Measurements from ENCODE around the gene FZR1. TPM values are rescaled to one million over a fixed set of nuclear protein-coding genes. Genes with fewer than 3 reads are reported as not detected.
A peak's percentile ranks its signal among the peaks of the same experiment; 100 is the strongest.

The FZR1 gene
- polyA plus RNA-seq, 1 donor from 2014 or later, result 19.2 TPM

DNA sequence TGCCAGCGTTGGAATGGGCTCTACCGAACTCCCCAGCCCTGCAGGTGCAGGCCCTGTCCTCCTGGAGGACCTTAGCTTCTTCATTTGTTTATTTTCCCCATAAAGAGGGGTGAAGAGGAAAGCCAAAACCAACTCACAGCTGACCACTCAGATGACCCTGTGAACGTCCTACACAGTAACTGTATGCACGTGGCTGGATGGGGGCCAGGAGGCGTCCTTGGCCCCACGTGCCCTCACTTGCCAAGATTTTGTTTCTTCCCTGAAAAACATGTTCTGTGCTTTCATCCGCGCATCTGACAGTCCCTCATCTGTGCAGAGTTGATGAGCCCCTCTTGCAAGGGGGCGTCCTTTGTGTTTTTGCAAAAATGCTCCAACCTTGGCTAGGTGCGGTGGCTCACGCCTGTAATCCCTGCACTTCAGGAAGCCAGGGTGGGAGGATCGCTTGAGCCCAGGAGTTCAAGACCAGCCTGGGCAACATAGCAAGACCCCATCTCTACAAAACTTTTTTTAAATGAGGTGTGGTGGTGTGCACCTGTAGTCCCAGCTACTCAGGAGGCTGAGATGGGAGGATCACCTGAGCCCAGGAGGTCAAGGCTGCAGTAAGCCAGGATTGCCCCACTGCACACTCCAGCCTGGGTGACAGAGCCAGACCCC, 27.6 kb downstream of the FZR1 start:
- H3K27ac Mint-ChIP-seq, result peak overlapping the region in 1 of 3 donors; percentile 48
- H3K36me3 Mint-ChIP-seq, result no peaks in the 10 kb centered on the region
- no peaks in the 10 kb centered on the region for H3K9me3 Mint-ChIP-seq
- H3K4me1 Mint-ChIP-seq, result no peaks in the 10 kb centered on the region
- no peaks in the 10 kb centered on the region for H3K27me3 Mint-ChIP-seq
- no peak overlapping the region for H3K4me3 Mint-ChIP-seq

DNA sequence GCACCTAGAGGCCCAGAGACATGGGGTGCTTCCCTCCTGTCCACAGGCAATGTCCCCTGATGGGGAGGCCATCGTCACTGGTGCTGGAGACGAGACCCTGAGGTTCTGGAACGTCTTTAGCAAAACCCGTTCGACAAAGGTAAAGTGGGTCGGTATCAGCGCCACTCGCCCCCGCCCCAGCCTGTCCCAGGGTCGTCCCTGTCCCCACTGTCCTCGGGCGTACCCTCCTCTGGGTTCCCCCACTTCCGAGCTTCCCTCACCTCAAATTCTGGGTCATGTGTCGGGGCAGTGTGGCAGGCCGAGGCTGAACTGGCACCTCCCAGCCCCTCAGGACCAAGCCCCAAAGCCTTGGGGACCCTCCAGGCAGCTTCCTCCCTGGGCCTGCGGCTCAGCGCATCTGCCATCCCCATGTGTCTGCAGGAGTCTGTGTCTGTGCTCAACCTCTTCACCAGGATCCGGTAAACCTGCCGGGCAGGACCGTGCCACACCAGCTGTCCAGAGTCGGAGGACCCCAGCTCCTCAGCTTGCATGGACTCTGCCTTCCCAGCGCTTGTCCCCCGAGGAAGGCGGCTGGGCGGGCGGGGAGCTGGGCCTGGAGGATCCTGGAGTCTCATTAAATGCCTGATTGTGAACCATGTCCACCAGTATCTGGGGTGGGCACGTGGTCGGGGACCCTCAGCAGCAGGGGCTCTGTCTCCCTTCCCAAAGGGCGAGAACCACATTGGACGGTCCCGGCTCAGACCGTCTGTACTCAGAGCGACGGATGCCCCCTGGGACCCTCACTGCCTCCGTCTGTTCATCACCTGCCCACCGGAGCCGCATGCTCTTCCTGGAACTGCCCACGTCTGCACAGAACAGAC, 28.5 kb downstream of the FZR1 start:
- Mint-ChIP-seq H3K36me3 (peaks cover 1% of the 10 kb centered on the region), H3K27ac (no peak overlapping the region), H3K9me3 (no peaks in the 10 kb centered on the region), H3K4me3 (no peak overlapping the region), H3K27me3 (no peaks in the 10 kb centered on the region), H3K4me1 (no peaks in the 10 kb centered on the region)

GRCh38 chr19:3535235-3535535, 29.1 kb downstream of the FZR1 start:
- no peak overlapping the region for H3K27ac Mint-ChIP-seq
- H3K9me3 Mint-ChIP-seq, result no peaks in the 10 kb centered on the region
- H3K27me3 Mint-ChIP-seq, result no peaks in the 10 kb centered on the region
- H3K4me1 Mint-ChIP-seq, result no peaks in the 10 kb centered on the region
- H3K4me3 Mint-ChIP-seq, result no peak overlapping the region
- peaks cover 2% of the 10 kb centered on the region for H3K36me3 Mint-ChIP-seq

GRCh38 chr19:3535563-3535965, 29.5 kb downstream of the FZR1 start:
- H3K27ac Mint-ChIP-seq, result no peak overlapping the region
- no peaks in the 10 kb centered on the region for H3K4me1 Mint-ChIP-seq
- H3K27me3 Mint-ChIP-seq, result no peaks in the 10 kb centered on the region
- peaks cover 2% of the 10 kb centered on the region for H3K36me3 Mint-ChIP-seq
- H3K4me3 Mint-ChIP-seq, result no peak overlapping the region
- H3K9me3 Mint-ChIP-seq, result no peaks in the 10 kb centered on the region

DNA sequence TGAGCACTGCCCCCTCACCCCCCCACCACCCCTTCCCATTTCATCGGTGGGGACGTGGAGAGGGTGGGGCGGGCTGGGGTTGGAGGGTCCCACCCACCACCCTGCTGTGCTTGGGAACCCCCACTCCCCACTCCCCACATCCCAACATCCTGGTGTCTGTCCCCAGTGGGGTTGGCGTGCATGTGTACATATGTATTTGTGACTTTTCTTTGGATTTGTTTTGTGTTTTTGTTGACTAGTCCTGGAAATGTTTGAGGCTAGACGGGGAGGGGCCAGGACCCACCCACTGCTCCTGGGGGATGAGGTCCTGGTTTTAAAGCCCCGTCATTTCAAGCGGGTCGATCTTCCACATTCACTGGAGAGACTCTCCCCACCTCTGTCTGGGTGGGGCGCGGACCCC, 29.9 kb downstream of the FZR1 start:
- Mint-ChIP-seq H3K36me3 (peaks cover 2% of the 10 kb centered on the region), H3K9me3 (no peaks in the 10 kb centered on the region), H3K27me3 (no peaks in the 10 kb centered on the region), H3K4me1 (no peaks in the 10 kb centered on the region), H3K27ac (peak overlapping the region in 1 of 3 donors; percentile 12), H3K4me3 (no peak overlapping the region)

DNA sequence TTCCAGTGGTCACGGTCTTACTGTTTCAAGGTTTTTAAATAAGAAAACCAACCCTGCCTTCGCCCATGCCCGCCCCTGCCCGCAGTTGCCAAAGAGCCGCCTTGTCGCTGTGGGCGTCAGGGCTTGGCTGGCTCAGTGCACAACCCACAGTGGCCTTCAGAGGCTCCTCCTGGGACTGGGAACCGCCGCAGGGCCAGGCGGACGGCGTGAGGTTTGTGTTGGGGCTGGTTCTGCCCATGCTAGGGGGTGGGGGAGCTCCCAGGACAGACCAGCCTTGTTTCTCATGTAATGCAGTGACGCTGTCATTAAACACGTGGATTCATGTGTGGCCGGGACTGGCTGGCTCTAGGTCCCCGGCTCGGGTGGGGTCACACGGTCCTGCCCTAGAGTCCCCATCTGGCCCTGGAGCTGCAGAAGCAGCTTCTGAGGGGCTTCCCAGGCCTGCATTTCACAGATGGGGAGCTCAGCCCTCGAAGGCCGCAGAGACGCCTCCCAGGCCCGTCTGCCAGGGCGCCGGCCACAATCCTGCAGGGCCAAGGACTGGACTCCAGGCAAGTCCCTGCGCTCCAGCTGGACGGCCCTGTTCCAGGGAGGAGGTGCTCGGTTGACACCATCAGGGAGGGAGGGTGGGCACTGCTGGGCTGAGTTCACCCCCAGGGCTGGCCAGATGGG, 30.5 kb downstream of the FZR1 start:
- H3K27ac Mint-ChIP-seq, result peak overlapping the region in 1 of 3 donors; percentile 12
- no peaks in the 10 kb centered on the region for H3K9me3 Mint-ChIP-seq
- H3K4me1 Mint-ChIP-seq, result no peaks in the 10 kb centered on the region
- H3K4me3 Mint-ChIP-seq, result no peak overlapping the region
- H3K36me3 Mint-ChIP-seq, result peaks cover 2% of the 10 kb centered on the region
- no peaks in the 10 kb centered on the region for H3K27me3 Mint-ChIP-seq

DNA sequence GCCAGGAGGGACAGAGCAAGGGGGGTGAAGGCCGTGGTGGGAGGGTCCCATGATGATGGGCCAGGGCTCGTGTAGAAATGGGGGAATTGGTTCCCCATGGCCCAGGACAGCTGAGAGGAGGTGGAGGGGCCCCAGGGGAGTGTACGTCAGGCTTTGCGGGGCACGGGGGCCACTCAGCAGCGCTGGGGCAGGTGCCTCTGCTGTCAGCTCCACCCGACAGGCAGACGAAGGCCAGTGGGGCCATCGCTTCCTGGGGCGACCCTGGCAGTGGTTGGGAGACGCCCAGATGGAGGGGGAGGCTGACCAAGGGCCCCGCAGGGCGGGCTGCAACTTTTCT, 31.0 kb downstream of the FZR1 start:
- no peaks in the 10 kb centered on the region for H3K4me1 Mint-ChIP-seq
- no peaks in the 10 kb centered on the region for H3K9me3 Mint-ChIP-seq
- no peak overlapping the region for H3K27ac Mint-ChIP-seq
- H3K27me3 Mint-ChIP-seq, result no peaks in the 10 kb centered on the region
- peak overlapping the region in 2 of 4 donors; percentile 35 to 65 for H3K4me3 Mint-ChIP-seq
- peaks cover 2% of the 10 kb centered on the region for H3K36me3 Mint-ChIP-seq

- peak overlapping the region in 2 of 4 donors; percentile 35 to 65 for H3K4me3 Mint-ChIP-seq
- peaks cover 2% of the 10 kb centered on the region for H3K36me3 Mint-ChIP-seq
- no peaks in the 10 kb centered on the region for H3K9me3 Mint-ChIP-seq
- H3K27ac Mint-ChIP-seq, result peak overlapping the region in 1 of 3 donors; percentile 63
- H3K4me1 Mint-ChIP-seq, result no peaks in the 10 kb centered on the region
- H3K27me3 Mint-ChIP-seq, result no peaks in the 10 kb centered on the region
Observed at GRCh38 chr19:3537438-3538240, 31.5 kb downstream of the FZR1 start.

DNA sequence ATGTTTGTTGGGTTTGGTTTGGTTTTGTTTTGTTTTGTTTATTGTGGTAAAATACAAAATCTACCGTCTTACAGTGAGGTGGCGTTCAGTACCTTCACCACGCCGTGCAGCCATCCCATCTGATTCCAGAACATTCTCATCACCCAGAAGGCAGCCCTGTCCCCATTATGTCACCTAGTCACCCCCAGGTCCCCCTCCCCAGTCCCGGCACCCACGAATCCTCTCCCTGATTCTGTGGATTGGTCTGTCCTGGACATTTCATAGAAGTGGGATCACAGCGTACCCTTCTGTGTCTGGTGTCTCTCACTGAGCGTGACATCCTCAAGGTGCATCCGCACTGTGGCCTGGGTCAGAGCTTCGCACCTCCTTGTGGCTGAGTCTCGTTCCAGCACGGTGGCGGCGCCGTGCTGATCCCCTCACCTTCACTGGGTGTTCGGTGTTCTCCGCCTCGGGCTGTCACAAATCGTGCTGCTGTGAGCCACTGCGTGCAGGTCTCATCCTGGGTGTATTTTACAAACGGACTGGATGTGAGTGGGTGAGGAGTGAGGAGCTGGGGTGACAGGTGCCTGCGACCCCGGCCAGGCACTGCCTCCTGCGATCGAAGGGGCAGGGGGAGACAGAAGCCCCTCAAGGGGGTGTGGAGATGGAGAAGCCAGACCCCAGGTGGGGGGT, 32.3 kb downstream of the FZR1 start:
- Mint-ChIP-seq H3K36me3 (peaks cover 2% of the 10 kb centered on the region), H3K4me3 (no peak overlapping the region), H3K9me3 (no peaks in the 10 kb centered on the region), H3K27ac (no peak overlapping the region), H3K27me3 (no peaks in the 10 kb centered on the region), H3K4me1 (no peaks in the 10 kb centered on the region)

GRCh38 chr19:3538965-3539755, 33.0 kb downstream of the FZR1 start, which contains the start of gene TEKTIP1:
Gene TEKTIP1, plus strand, starts transcription at chr19:3539174. Its CDS starts 4 bp downstream, at chr19:3539178.
- Mint-ChIP-seq H3K9me3 (no peaks in the 10 kb centered on the region), H3K27ac (peak within 1 kb of the TSS in 2 of 3 donors; percentile 59 to 63), H3K27me3 (no peaks in the 10 kb centered on the region), H3K4me3 (no peak within 1 kb of the TSS), H3K36me3 (peaks cover 2% of the 10 kb centered on the region), H3K4me1 (no peaks in the 10 kb centered on the region)

GRCh38 chr19:3539756-3540118, 33.6 kb downstream of the FZR1 start:
- Mint-ChIP-seq H3K4me3 (no peak overlapping the region), H3K27ac (peak overlapping the region in 2 of 3 donors; percentile 39 to 59), H3K27me3 (no peaks in the 10 kb centered on the region), H3K4me1 (no peaks in the 10 kb centered on the region), H3K9me3 (no peaks in the 10 kb centered on the region), H3K36me3 (peaks cover 2% of the 10 kb centered on the region)

DNA sequence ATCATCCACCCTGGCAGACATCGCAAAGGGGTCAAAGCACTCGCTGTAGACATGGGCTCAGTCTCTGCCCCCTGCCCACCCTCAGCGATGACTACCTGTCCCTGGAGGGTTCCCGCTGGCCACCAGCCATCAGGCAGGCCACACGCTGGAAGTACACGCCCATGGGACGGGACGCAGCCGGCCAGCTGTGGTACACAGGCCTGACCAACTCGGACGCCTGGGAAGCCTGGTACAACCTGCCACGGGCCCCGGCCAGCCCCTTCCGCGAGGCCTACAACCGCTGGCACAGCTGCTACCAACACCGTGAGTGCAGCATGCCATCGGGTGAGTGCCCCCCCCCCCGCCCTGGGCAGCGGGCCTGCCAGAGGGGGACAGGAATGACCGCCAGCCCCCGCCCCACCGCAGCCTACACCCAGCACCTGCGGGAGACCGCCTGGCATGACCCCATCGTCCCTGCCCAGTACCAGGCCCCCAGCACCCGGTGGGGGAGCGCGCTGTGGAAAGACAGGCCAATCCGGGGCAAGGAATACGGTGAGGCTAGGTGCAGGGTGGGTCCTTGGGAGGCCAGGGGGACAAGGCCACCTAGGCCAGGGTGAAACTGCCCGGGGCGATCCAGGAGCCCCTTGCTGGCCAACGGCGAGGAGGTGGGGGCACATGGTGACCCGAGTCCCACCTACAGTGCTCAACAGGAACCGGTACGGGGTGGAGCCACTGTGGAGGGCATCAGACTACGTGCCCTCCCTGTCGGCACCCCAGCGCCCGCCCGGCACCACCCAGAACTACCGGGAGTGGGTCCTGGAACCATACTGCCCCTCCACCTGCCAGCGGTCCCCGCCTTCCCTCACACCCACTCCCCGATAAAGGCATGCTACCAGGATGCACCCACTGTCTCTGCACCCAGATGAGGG, 37.3 kb downstream of the FZR1 start:
- Mint-ChIP-seq H3K36me3 (peaks cover 2% of the 10 kb centered on the region), H3K4me3 (no peak overlapping the region), H3K27me3 (no peaks in the 10 kb centered on the region), H3K4me1 (peaks cover 0 to 9% (median 8%) of the 10 kb centered on the region in 3 donors), H3K9me3 (no peaks in the 10 kb centered on the region), H3K27ac (no peak overlapping the region)

DNA sequence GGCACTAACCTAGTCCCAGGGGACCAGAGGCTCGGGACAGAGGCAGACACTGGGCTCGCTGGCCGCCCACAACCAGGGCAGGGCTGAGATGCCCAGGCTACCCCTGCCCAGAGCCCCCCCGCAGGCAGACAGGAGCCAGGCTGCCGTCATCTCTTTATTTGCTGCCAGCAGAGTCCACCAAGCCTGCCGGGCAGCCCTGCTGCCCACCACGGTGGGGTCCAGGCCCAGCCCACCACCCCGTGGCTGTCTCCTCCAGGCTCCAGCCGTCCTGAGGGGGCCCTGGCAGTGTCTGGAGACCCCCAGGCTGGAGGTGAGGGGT, 37.9 kb downstream of the FZR1 start:
- H3K27me3 Mint-ChIP-seq, result no peaks in the 10 kb centered on the region
- no peaks in the 10 kb centered on the region for H3K9me3 Mint-ChIP-seq
- no peak overlapping the region for H3K27ac Mint-ChIP-seq
- H3K4me1 Mint-ChIP-seq, result peaks cover 0 to 9% (median 8%) of the 10 kb centered on the region in 3 donors
- peaks cover 2% of the 10 kb centered on the region for H3K36me3 Mint-ChIP-seq
- no peak overlapping the region for H3K4me3 Mint-ChIP-seq

All from IgD-negative memory B cell (primary cell).